C4-2B (cell line): Measurements from ENCODE around the gene SORL1.

ENCODE experiments used
- H3K27ac ChIP-seq: fragments of 450-650 bp; 2 replicates; pipeline ENCODE4 v1.5.1; 2017
- CTCF ChIP-seq: fragments of 450-650 bp; conservative IDR thresholded peaks from 2 replicates; pipeline ENCODE4 v1.5.1; 2017; ENCODE audit warnings: mild to moderate bottlenecking
- ZFX ChIP-seq: fragments of 450-650 bp; IDR thresholded peaks from 2 replicates; pipeline ENCODE4 v1.6.1; 2017

SORL1 gene

DNA sequence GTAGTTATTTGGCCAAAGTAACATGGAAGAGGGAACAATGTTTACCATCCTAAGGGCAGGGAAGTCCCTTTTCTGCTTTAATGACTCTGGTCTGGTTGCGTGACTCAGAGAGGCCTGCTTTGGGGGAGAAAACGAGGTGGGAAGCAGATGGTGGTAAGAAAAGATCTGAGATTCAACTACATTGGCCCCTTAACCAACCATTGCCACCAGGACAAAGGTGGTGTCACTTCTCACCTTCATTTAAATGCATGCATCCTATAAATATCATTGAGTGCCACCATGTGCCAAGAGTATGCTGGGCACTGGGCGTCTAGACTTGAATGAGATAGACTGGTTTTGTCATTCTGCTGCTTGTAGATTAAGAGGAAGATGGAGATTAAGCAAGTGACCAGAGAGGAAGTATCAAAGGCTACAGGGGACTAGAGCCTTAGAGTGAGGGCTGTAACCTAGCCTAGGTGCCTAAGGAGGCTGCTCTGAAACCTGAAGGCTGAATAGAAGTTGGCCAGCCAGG lies 3.6 kb upstream of the SORL1 start:
- H3K27ac ChIP-seq: no peak overlapping the region
- TF ChIP-seq CTCF: no peak
- TF ChIP-seq ZFX: no peak

DNA sequence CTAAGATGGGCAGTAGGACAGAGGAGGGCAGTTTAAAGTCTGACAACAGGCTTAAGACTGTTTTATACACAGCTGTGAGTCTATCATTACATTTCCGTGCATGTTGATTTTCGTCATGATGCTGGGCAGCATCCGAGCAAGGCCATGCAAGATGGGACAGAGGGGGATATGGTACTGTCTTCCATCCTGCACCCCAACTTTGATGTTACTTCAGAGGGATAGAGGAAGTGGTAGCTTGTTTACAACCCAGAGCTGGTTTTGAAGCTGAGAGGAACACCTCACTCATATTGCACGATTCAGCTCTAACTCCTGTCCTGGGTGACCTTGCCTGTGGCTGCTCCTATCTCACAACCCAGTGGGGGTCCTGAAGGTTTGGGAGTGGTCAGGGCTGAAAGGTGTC lies 3.0 kb upstream of the SORL1 start:
- H3K27ac ChIP-seq: no peak overlapping the region
- TF ChIP-seq CTCF (no peak), ZFX (no peak)

DNA sequence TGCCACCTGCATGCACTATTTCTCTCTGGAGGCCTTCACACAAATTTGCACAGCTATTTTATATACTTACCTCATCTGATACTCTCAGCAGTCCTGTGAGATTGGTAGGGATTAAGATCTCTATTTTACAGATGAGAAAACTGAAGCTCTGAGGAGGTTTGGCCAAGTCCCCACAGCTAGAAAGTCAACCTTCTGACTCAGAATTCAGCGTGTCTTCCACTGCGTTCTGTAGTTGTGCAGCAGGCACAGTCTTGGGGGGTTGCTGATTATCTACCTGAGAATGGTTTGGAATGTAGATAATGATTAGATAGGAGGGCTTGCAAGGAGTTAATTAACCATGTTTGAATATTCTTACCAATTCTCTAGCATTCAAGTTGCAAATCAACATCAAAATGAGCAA lies 2.5 kb upstream of the SORL1 start:
- no peak for TF ChIP-seq ZFX
- no peak for TF ChIP-seq CTCF
- H3K27ac ChIP-seq: no peak overlapping the region

GRCh38 chr11:121450401-121450800 lies 1.7 kb upstream of the SORL1 start:
- H3K27ac ChIP-seq: no peak overlapping the region
- no peak for TF ChIP-seq CTCF
- no peak for TF ChIP-seq ZFX

DNA sequence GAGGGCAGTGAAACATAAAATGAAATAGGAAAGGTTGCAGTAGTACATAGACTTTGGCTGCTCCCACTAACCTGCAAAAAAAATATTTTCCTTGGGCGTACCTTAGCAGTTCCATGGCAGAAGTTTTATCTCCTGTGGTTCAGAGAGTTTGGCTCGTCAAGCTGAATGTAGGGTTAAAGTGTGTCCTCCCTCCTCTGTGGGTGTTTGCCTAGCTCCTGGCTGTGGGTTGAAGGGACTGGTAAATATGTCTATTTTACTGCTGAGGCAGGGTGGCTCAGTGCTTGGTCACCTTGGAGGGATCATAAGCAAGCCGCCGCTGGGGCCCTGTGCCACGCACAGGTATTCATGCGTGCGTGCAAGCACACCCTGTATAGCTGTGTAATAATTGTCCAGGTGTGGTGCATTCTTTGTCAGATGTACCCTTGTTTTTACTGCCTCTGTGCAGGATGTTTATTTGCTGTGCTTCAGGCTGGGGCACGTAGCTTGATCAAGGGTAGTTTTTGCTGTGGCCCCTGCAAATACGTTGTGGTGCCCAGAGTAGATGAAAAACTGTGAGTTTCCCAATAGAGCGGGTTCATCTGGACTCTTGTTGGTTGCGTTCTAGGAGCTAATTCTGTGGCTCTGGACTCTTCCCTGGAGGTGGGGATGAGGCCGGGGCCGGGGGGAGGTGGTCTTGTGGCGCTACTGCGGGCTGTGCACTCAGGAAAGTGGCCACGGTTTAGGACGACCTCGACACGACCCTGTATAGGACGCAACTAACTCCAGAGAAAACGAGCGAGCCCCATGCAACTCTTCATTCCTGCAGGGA lies 732 bp upstream of the SORL1 start:
- TF ChIP-seq ZFX: no peak
- TF ChIP-seq CTCF: no peak
- H3K27ac ChIP-seq: peak overlapping the region; percentile 72

GRCh38 chr11:121452609-121453150 lies 566 bp downstream of the SORL1 start, which contains the start of gene SORL1-AS1:
Gene SORL1-AS1, minus strand, starts transcription at chr11:121452967.
- no peak for TF ChIP-seq ZFX
- no peak; the same call in 1 of the 2 replicates for TF ChIP-seq CTCF
- peak within 1 kb of the TSS; percentile 72 for H3K27ac ChIP-seq

GRCh38 chr11:121453589-121454299 lies 1.6 kb downstream of the SORL1 start:
- TF ChIP-seq CTCF (no peak), ZFX (no peak)
- H3K27ac ChIP-seq: no peak overlapping the region
